Medulla oblongata (tissue), 1 donor: ENCODE measurements around the gene ATF6.
"Not testable (repeated sequence)": the region's sequence is repeated elsewhere in the genome, so short reads cannot be mapped to it uniquely, and the experiment has no call there.

Experiments used
- DNase-seq: peaks from one replicate; pipeline ENCODE4 v3.0.0-alpha.2; 2015; ENCODE audit errors: extremely low spot score

Gene ATF6

GRCh38 chr1:161733526-161733925 is 32.6 kb upstream of the ATF6 start:
- DNase-seq = no peak

- DNase-seq = no peak
Observed at GRCh38 chr1:161735837-161736236, 30.3 kb upstream of the ATF6 start.

- no peak for DNase-seq
Observed at GRCh38 chr1:161736335-161736969, 29.7 kb upstream of the ATF6 start.

GRCh38 chr1:161737625-161738024 is 28.5 kb upstream of the ATF6 start:
- no peak for DNase-seq

- peak; percentile 72 for DNase-seq
Observed at GRCh38 chr1:161738627-161739287, 27.4 kb upstream of the ATF6 start.

- peak; percentile 79 for DNase-seq
Observed at GRCh38 chr1:161739865-161740566, 26.1 kb upstream of the ATF6 start.

- no peak for DNase-seq
Observed at GRCh38 chr1:161740921-161741320, 25.2 kb upstream of the ATF6 start.

- DNase-seq = no peak
Observed at GRCh38 chr1:161743231-161743630, 22.9 kb upstream of the ATF6 start.

- DNase-seq = no peak
Observed at GRCh38 chr1:161747801-161748200, 18.3 kb upstream of the ATF6 start.

GRCh38 chr1:161749509-161750407 is 16.4 kb upstream of the ATF6 start, which contains the start of gene DUSP12:
Gene DUSP12, plus strand, starts transcription at chr1:161749786. Its CDS starts 16 bp downstream, at chr1:161749802.
- DNase-seq = peak; percentile 95

GRCh38 chr1:161763522-161764098 is 2.5 kb upstream of the ATF6 start:
- no peak for DNase-seq

- no peak for DNase-seq
Observed at GRCh38 chr1:161768461-161768860, 2.3 kb downstream of the ATF6 start.

- DNase-seq = no peak
Observed at GRCh38 chr1:161768986-161769672, 3.0 kb downstream of the ATF6 start.

- not testable (repeated sequence) for DNase-seq
Observed at GRCh38 chr1:161769673-161770045, 3.5 kb downstream of the ATF6 start.

- DNase-seq = no peak
Observed at GRCh38 chr1:161770250-161770649, 4.1 kb downstream of the ATF6 start.

GRCh38 chr1:161771161-161771560 is 5.0 kb downstream of the ATF6 start:
- DNase-seq = no peak

GRCh38 chr1:161771973-161772372 is 5.9 kb downstream of the ATF6 start:
- no peak for DNase-seq

GRCh38 chr1:161772397-161772796 is 6.3 kb downstream of the ATF6 start:
- DNase-seq = peak; percentile 41

- DNase-seq = no peak
Observed at GRCh38 chr1:161773791-161774190, 7.7 kb downstream of the ATF6 start.

GRCh38 chr1:161777261-161777660 is 11.1 kb downstream of the ATF6 start:
- no peak for DNase-seq

GRCh38 chr1:161778522-161778921 is 12.4 kb downstream of the ATF6 start:
- DNase-seq = no peak
